HG03064 (cell line): Measurements from ENCODE around the gene HPS1.
"Not testable (repeated sequence)": the region's sequence is repeated elsewhere in the genome, so short reads cannot be mapped to it uniquely, and the experiment has no call there.

Experiments used
- ATAC-seq: cut with Tn5 transposase; IDR thresholded peaks from one replicate; pipeline ENCODE4 v1.9.1; 2021; ENCODE audit warnings: low read depth; ENCODE audit not compliant: unreplicated experiment

HPS1 gene

GRCh38 chr10:98397089-98397600 is 49.6 kb downstream of the HPS1 start:
- no peak for ATAC-seq

- ATAC-seq, result no peak
Observed at GRCh38 chr10:98396096-98397063, 50.4 kb downstream of the HPS1 start.

- ATAC-seq, result no peak
Observed at GRCh38 chr10:98394851-98395440, 51.8 kb downstream of the HPS1 start.

- no peak for ATAC-seq
Observed at GRCh38 chr10:98391578-98391991, 55.1 kb downstream of the HPS1 start.

GRCh38 chr10:98391065-98391464 is 55.7 kb downstream of the HPS1 start:
- no peak for ATAC-seq

- ATAC-seq, result no peak
Observed at GRCh38 chr10:98390406-98390805, 56.3 kb downstream of the HPS1 start.

GRCh38 chr10:98389398-98389797 is 57.3 kb downstream of the HPS1 start:
- ATAC-seq, result no peak

GRCh38 chr10:98388101-98388655 is 58.6 kb downstream of the HPS1 start:
- ATAC-seq, result no peak

- no peak for ATAC-seq
Observed at GRCh38 chr10:98384531-98385133, 62.1 kb downstream of the HPS1 start.

GRCh38 chr10:98383869-98384268 is 62.9 kb downstream of the HPS1 start:
- no peak for ATAC-seq

GRCh38 chr10:98383134-98383667 is 63.5 kb downstream of the HPS1 start:
- not testable (repeated sequence) for ATAC-seq

- ATAC-seq, result no peak
Observed at GRCh38 chr10:98382691-98383101, 64.0 kb downstream of the HPS1 start.

GRCh38 chr10:98380493-98381339 is 66.0 kb downstream of the HPS1 start:
- no peak for ATAC-seq

- ATAC-seq, result no peak
Observed at GRCh38 chr10:98378722-98379121, 68.0 kb downstream of the HPS1 start.

GRCh38 chr10:98377536-98377935 is 69.2 kb downstream of the HPS1 start:
- no peak for ATAC-seq

- ATAC-seq, result no peak
Observed at GRCh38 chr10:98377001-98377400, 69.7 kb downstream of the HPS1 start.

GRCh38 chr10:98376485-98376884 is 70.2 kb downstream of the HPS1 start:
- no peak for ATAC-seq

GRCh38 chr10:98374217-98374985 is 72.3 kb downstream of the HPS1 start:
- no peak for ATAC-seq
